HepG2 (cell line): ENCODE data around the gene FAM72A. TPM values are rescaled to one million over a fixed set of nuclear protein-coding genes. Genes with fewer than 3 reads are reported as not detected.

Experiments
- ATAC-seq: fragments of 200-7000 bp; cut with Tn5 transposase; 3 replicates; pipeline ENCODE4 v1.9.1; 2020; ENCODE audit warnings: mild to moderate bottlenecking, moderate library complexity
- BruUV-seq: library from RNA; stranded (reverse); fragments of 400-500 nt; replicated peaks from 2 replicates; lab custom pipeline; 2021; lab: Mats Ljungman, UMichigan
- CTCF ChIA-PET: fragments of 300-600 bp; formaldehyde crosslinking; extraction: SDS; loops from one replicate; lab custom pipeline; 2021; ENCODE audit warnings: low total read pairs, inconsistent platforms, low intra/inter-chr PET ratio; lab: Yijun Ruan, JAX
- POLR2A ChIA-PET: fragments of 350-600 bp; sonication (Branson Sonifier 250); formaldehyde crosslinking; loops from one replicate; lab custom pipeline; 2020; ENCODE audit warnings: antibody characterized with exemption, inconsistent platforms; lab: Yijun Ruan, JAX
- DNase-seq: peaks from one replicate; pipeline ENCODE4 v3.0.0-alpha.2; 2015; ENCODE audit warnings: low spot score
- FAIRE-seq: peaks from 3 replicates; lab custom pipeline; 2011; peaks lifted over from hg19 to GRCh38; lab: Jason Lieb, UNC
- H2AFZ ChIP-seq: one replicate; pipeline ENCODE4 v1.6.1; 2011; ENCODE audit warnings: low read length, inconsistent platforms
- H3K27ac ChIP-seq: fragments of 300-600 bp; 3 replicates; pipeline ENCODE4 v1.8.0; 2011; ENCODE audit warnings: mixed run types, mild to moderate bottlenecking, mixed read lengths, low read length, inconsistent platforms; ENCODE audit not compliant: insufficient read depth; ENCODE audit errors: extremely low read length
- H3K27me3 ChIP-seq, 2 experiments: fragments of 200-600 bp in 1 of 2; 2 replicates in 1 of 2; 3 replicates in 1 of 2; pipeline versions ENCODE4 v1.6.0 to v1.8.0; 2011; ENCODE audit warnings: low read length in 2 of 2, mild to moderate bottlenecking in 2 of 2, moderate library complexity in 2 of 2, inconsistent platforms in 1 of 2; ENCODE audit not compliant: insufficient read depth in 2 of 2, control insufficient read depth in 1 of 2
- H3K36me3 ChIP-seq, 2 experiments: fragments of 200-600 bp in 1 of 2; replicated peaks in 1 of 2; 2 replicates in 1 of 2; 3 replicates in 1 of 2; pipeline versions ENCODE4 v1.5.1 to v1.8.0; 2011; ENCODE audit warnings: low read length in 2 of 2, inconsistent platforms in 1 of 2; ENCODE audit not compliant: insufficient read depth in 2 of 2, control insufficient read depth in 1 of 2
- H3K4me1 ChIP-seq: 2 replicates; pipeline ENCODE4 v1.5.1; 2012; ENCODE audit warnings: low read length, inconsistent platforms; ENCODE audit not compliant: insufficient read depth
- H3K4me2 ChIP-seq: 2 replicates; pipeline ENCODE4 v1.6.0; 2011; ENCODE audit warnings: low read depth, low read length, inconsistent platforms
- H3K4me3 ChIP-seq, 3 experiments: fragments of 200-600 bp in 1 of 3; sonication (generic), shearing (Covaris generic) in 1 of 3; replicated peaks in 1 of 3; 2 replicates each; pipeline ENCODE4 v1.5.1; 2011 to 2016; ENCODE audit warnings: low read length in 3 of 3, inconsistent platforms in 2 of 3, low read depth in 2 of 3, mild to moderate bottlenecking in 2 of 3, control low read depth in 1 of 3, mixed read lengths in 1 of 3; ENCODE audit not compliant: insufficient read depth in 1 of 3
- H3K79me2 ChIP-seq: one replicate; pipeline ENCODE4 v1.6.1; 2011; ENCODE audit warnings: low read length, inconsistent platforms; ENCODE audit not compliant: insufficient read depth
- H3K9ac ChIP-seq: 2 replicates; pipeline ENCODE4 v1.6.0; 2011; ENCODE audit warnings: mild to moderate bottlenecking, low read depth, low read length, inconsistent platforms; ENCODE audit not compliant: insufficient read depth
- H3K9me3 ChIP-seq: 2 replicates; pipeline ENCODE4 v1.5.1; 2012; ENCODE audit warnings: mild to moderate bottlenecking, low read length
- H4K20me1 ChIP-seq: 2 replicates; pipeline ENCODE4 v1.6.0; 2011; ENCODE audit warnings: inconsistent platforms, mild to moderate bottlenecking, low read length, moderate library complexity; ENCODE audit not compliant: insufficient read depth
- NPAS2 ChIP-seq: sonication (generic); formaldehyde crosslinking; IDR thresholded peaks from 2 replicates; pipeline ENCODE4 v1.8.0; 2022; ENCODE audit warnings: mild to moderate bottlenecking, missing genetic modification reagents, borderline replicate concordance
- ZBTB10 ChIP-seq: sonication (generic); formaldehyde crosslinking; IDR thresholded peaks from 2 replicates; pipeline ENCODE4 v1.4.0; 2020; ENCODE audit warnings: missing genetic modification reagents, borderline replicate concordance
- ZHX1 ChIP-seq: sonication (generic); formaldehyde crosslinking; IDR thresholded peaks from 2 replicates; pipeline ENCODE4 v1.8.1; 2022; ENCODE audit warnings: low read depth, mild to moderate bottlenecking, missing genetic modification reagents
- ZNF784 ChIP-seq: sonication (generic); formaldehyde crosslinking; IDR thresholded peaks from 2 replicates; pipeline ENCODE4 v1.5.1; 2020; ENCODE audit warnings: missing genetic modification reagents, mild to moderate bottlenecking, borderline replicate concordance
- WGBS: methylation state at CpG from one replicate; pipeline ENCODE4 v1.1.6; 2017; ENCODE audit warnings: low lambda C conversion rate; 5-methylcytosine and 5-hydroxymethylcytosine counted together
- in situ Hi-C: cut with HindIII; loops from 2 replicates; pipeline ENCODE4 v1.10.0; 2017; ENCODE audit warnings: low pct_unique_long_range_greater_than_20kb; ENCODE audit not compliant: extremely low pct_ligation_motif_present
- intact Hi-C: fragments of 100-400 bp; cut with micrococcal nuclease; formaldehyde crosslinking; loops from one replicate; pipeline ENCODE4 v1.10.0; 2022; ENCODE audit not compliant: unreplicated experiment
- polyA plus RNA-seq, 8 experiments: library from polyadenylated mRNA; depleted of rRNA in 3 of 8; stranded (reverse) in 7 of 8; unstranded in 1 of 8; fragments of >200 nt; fragmentation: Illumina TruSeq in 4 of 8; extraction: Trizol in 4 of 8; gene quantifications; 2 replicates each; pipeline versions ENCODE4 v1.2.1 to v1.2.3, GENCODE V29; 2011 to 2016; ENCODE audit warnings: low read depth in 4 of 8, missing spikeins in 1 of 8, mixed read lengths in 1 of 8; ENCODE audit not compliant: insufficient read depth in 1 of 8
- total RNA-seq, 5 experiments: library from RNA; depleted of rRNA; stranded (reverse); fragments of >200 nt; fragmentation: Illumina TruSeq; extraction: Trizol; gene quantifications; 2 replicates each; pipeline ENCODE4 v1.2.3, GENCODE V29; 2016; ENCODE audit warnings: low read depth in 1 of 5

FAM72A gene
- total and polyA plus RNA-seq, 2 of the 13 experiments (the other 11 are each of a cell fraction or from before 2014, with no cell fraction given): 7.1 to 11.1 TPM

DNA sequence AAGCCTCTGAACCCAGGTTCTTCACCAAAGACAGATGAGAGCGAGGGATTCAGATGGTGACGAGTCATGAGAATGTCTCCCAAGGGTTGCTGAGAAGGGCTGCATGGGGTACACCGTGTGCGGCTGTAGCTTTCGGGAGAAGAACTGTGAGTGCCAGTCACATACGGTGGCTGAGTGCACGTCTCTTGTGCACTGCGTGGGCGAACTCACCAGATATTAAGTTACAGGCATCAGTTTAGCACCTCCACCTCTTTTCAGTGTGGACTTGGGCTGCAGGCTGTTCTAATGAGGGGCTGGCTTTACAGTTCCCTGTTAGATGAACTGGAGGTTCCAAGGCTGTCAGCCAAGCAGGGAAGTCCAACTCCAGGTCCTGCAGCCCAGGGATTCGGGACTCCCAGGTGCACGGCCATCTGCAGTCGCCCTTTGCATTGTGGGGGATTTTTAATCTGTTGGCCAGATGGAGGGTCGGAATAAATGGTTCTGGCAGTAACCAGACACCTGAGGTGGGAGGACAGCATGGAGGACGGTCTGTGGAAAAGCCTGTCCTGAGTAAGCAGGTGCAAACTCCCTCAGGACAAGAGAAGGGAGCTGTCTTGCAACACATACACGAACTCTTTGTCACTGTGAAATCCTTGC is 59.0 kb downstream of the FAM72A start:
- Histone ChIP-seq H3K36me3 (no peaks in the 10 kb centered on the region), H3K9me3 (no peaks in the 10 kb centered on the region), H4K20me1 (no peaks in the 10 kb centered on the region), H3K9ac (no peak overlapping the region), H3K4me1 (no peaks in the 10 kb centered on the region), H3K79me2 (no peaks in the 10 kb centered on the region), H3K27me3 (peaks cover 0 to 22% of the 10 kb centered on the region in 2 experiments; a peak in 2 of 5 replicates), H3K4me2 (no peak overlapping the region), H2AFZ (no peak overlapping the region), H3K4me3 (no peak overlapping the region), H3K27ac (no peak overlapping the region)
- ATAC-seq: no peak
- in situ Hi-C loops (no loop called here), intact Hi-C loops (no loop called here)
- no peak for FAIRE-seq
- WGBS: 46% methylated on average over 10 of the region's 15 CpGs
- no peak for DNase-seq
- POLR2A ChIA-PET: no interaction called here
- TF ChIP-seq ZHX1 (CRISPR knock-in tag) (no peak), ZNF784 (CRISPR knock-in tag) (no peak), ZBTB10 (CRISPR knock-in tag) (no peak), NPAS2 (CRISPR knock-in tag) (no peak)
- BruUV-seq: no TSS peak
- CTCF ChIA-PET: no interaction called here
